Measurements from ENCODE around the gene SLC9A3.

SLC9A3 gene

DNA sequence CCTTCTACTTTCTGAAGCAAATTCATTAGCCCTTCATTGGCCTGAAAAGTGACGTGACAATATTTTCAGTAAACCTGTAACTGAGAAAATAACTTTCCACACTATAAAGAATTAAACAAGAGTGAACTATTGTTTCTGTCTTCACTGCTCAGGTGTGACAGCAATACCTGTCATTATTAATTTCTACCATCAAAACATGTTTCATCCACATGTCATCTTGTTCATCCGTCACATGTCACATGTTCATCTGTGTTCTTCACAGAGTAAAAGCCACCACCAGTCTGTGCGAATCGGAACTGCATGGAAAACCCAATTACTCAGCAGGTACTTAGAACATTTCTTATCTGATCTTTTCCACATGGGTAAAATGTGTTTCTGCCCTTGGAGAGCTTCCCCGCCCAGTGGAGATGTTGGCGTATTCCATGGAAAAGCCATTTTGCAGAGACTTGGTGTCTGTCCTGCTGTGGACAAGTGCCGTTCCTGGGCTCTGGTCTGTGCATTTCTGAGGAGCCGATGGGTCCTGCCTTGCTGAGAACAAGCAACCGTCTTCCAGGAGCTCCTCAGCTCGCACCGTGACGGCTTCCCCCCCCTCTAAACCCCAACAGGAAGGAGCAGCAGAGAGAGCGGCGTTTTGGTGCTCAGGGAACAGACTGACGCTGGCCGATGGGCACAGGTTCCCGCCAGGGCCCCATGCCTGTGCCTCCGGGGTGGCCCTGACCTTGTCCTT is 91.9 kb downstream of the SLC9A3 start:
- in situ Hi-C loops (cut with MboI; ENCODE audit: low pct_unique_long_range_greater_than_20kb, low sequenced_read_pairs, unreplicated experiment): loop anchor here (10.0 kb wide), 1 partner anchor 108 kb away; the partner anchor contains the start of gene AHRR
- DNase-seq (ENCODE audit: low spot score): peak; percentile 24
- no peak for TF ChIP-seq CTCF (IDR thresholded peaks at IDR 0.05; ENCODE audit: extremely low read depth, insufficient read depth, missing control alignments)

DNA sequence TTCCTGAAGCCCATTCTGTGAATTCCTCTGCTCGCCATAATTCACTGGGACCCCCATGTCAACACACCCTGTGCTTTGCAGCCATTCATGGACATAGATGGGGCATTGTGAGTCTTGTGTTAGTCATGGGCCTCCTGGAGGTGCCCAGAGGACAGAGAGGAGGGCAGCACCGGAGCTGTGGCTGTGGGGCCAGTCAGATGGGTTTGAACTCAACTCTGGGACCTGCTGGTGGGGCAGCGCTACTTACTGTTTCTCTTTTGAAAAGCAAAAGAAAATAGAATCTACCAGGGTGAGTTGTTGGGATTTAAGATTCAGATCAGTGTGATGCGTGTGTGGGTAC is 92.6 kb downstream of the SLC9A3 start:
- DNase-seq (ENCODE audit: low spot score): peak; percentile 15
- TF ChIP-seq CTCF (IDR thresholded peaks at IDR 0.05; ENCODE audit: extremely low read depth, insufficient read depth, missing control alignments): no peak
- in situ Hi-C loops (cut with MboI; ENCODE audit: low pct_unique_long_range_greater_than_20kb, low sequenced_read_pairs, unreplicated experiment): loop anchor here (10.0 kb wide), 1 partner anchor 107 kb away; the partner anchor contains the start of gene AHRR

DNA sequence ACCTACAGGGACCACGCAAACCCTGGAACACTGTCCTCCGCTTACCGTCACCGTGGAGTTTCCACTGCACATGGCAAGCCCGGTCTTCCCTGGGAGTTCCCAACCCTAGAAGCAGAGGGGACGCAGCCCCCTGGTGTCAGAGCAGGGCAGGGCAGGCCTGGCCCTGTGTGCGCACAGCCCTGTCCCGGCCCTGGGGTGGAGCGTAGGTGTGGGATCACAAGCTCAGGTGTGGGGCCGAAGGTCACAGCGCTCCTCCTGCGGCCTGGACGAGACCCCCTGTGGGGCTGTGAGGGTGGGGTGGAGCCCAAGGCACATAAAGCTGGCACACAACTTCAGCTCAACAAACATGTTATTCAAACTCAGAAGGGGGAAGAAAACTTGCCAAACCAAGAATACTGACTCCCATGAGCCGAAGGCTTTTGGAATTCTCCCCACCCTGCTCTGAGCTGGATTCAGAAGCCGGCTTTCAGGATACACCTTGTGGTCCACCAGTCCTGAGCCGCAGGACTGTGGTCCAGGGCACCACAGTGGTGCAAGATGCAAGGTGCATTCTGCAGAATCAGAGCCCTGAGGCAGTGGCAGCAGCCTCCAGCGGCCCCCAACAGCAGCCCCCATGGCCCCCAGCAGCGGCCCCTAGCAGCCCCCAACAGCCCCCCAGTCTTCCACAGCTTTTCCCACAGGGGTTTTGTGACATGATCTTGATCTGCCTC is 93.1 kb downstream of the SLC9A3 start:
- DNase-seq (ENCODE audit: low spot score): peak; percentile 77
- peak; percentile 84 for TF ChIP-seq CTCF (IDR thresholded peaks at IDR 0.05; ENCODE audit: extremely low read depth, insufficient read depth, missing control alignments)
- in situ Hi-C loops (cut with MboI; ENCODE audit: low pct_unique_long_range_greater_than_20kb, low sequenced_read_pairs, unreplicated experiment): loop anchor here (10.0 kb wide), 1 partner anchor 106 kb away; the partner anchor contains the start of gene AHRR

DNA sequence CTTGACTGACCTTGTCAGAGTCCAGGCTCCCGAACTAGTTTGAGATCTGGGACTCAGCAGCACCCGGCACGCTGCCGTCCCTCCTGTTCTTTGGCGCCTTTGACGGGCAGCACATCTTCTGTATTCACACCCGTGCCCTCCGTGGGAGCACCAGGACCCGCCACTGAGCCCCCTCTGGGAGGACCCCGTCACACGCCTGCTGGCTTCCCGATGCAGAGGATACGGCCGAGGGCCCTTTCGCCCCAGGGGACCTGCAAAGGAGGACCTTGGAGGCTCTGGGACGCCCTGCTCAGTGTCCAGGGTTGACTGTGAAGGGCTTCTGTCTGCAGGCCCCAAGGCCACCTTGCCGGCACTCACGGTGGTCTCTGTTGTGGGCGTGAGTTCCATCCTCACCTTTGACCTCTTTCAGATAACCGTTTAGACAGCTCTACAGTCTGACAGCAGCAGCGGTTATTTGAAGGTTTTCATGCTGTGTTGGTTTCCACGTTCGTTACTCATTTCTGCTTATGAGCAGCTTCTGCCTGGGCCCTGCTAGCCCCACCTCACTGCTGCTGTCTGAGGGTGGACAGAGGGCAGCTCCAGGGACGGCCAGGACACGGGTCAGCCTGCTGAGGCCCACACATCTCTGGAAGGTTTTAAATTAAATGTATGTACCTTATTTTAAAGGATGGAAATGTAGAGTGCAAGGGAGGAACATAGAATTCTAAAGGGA is 93.9 kb downstream of the SLC9A3 start:
- in situ Hi-C loops (cut with MboI; ENCODE audit: low pct_unique_long_range_greater_than_20kb, low sequenced_read_pairs, unreplicated experiment): loop anchor here (10.0 kb wide), 1 partner anchor 106 kb away; the partner anchor contains the start of gene AHRR
- peak; percentile 32 for DNase-seq (ENCODE audit: low spot score)
- no peak for TF ChIP-seq CTCF (IDR thresholded peaks at IDR 0.05; ENCODE audit: extremely low read depth, insufficient read depth, missing control alignments)

DNA sequence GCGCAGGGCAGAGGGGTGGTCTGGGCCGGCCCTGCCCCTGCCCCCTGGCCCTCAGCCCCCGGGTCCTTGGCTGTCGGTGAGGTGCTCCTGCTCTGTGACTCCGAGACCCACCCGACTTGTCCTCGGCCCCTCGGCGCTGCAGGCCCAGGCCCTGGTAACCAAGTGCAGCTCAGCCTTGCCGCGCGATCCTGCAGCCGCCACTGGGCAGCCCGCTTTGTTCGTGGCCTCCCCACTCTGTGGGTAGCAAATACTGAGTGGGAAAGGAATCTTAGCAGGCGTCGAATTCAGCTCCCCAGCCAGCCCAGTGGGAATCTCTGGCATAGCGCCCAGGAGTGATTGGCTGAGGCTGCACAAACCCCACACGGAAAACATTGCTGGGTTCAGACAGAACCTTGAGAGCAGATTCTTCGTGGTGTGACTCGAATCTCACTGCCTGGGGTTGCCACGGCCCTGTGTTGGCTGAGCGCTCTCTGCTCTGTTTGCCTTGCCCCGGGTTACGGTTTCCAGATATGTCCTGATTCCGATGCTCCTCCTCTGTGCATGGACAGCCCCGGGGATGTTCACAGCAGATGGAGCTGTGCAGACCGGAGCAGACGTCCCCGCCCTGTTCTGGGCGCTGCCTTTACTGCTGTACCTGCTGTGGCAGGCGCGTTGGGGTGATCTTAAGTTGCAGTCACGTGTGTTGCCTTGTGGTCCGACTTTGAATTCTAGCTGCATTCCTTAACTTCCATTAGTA is 94.6 kb downstream of the SLC9A3 start:
- no peak for TF ChIP-seq CTCF (IDR thresholded peaks at IDR 0.05; ENCODE audit: extremely low read depth, insufficient read depth, missing control alignments)

More for the DNA sequence above, 94.6 kb downstream of the SLC9A3 start:
- in situ Hi-C loops (cut with MboI; ENCODE audit: low pct_unique_long_range_greater_than_20kb, low sequenced_read_pairs, unreplicated experiment): loop anchor here (10.0 kb wide), 1 partner anchor 105 kb away; the partner anchor contains the start of gene AHRR
- peak; percentile 35 for DNase-seq (ENCODE audit: low spot score)

All from GM13977 (cell line).